H7 (cell line): Measurements from ENCODE around the gene SUPT7L. TPM values are rescaled to one million over a fixed set of nuclear protein-coding genes. Genes with fewer than 3 reads are reported as not detected.
"Not testable (repeated sequence)": the region's sequence is repeated elsewhere in the genome, so short reads cannot be mapped to it uniquely, and the experiment has no call there.

Experiments
- DNase-seq: peaks from one replicate; pipeline ENCODE4 v3.0.0; 2012
- H3K27me3 ChIP-seq: 2 replicates; pipeline ENCODE4 v1.6.0; 2011; ENCODE audit warnings: mild to moderate bottlenecking, low read length; ENCODE audit not compliant: control insufficient read depth, insufficient read depth
- H3K36me3 ChIP-seq: replicated peaks from 2 replicates; pipeline ENCODE4 v1.5.1; 2011; ENCODE audit warnings: low read length; ENCODE audit not compliant: control insufficient read depth, insufficient read depth
- H3K4me3 ChIP-seq: 2 replicates; pipeline ENCODE4 v1.5.1; 2011; ENCODE audit warnings: low read depth, mild to moderate bottlenecking, control low read depth, low read length, moderate library complexity; ENCODE audit not compliant: insufficient read depth
- total RNA-seq: library from RNA; depleted of rRNA; stranded (reverse); fragments of >200 nt; shearing (Covaris generic); gene quantifications from 2 replicates; pipeline ENCODE4 v1.2.3, GENCODE V29; 2014

The SUPT7L gene
- total RNA-seq, 1 experiment from 2014 or later = 26.6 TPM

GRCh38 chr2:27636766-27637165 is 26.6 kb downstream of the SUPT7L start:
- no peaks in the 10 kb centered on the region for H3K27me3 ChIP-seq
- H3K36me3 ChIP-seq = peaks cover 31% of the 10 kb centered on the region
- no peak for DNase-seq
- no peak overlapping the region for H3K4me3 ChIP-seq

GRCh38 chr2:27634291-27634690 is 29.1 kb downstream of the SUPT7L start:
- Histone ChIP-seq H3K36me3 (peaks cover 27% of the 10 kb centered on the region), H3K4me3 (no peak overlapping the region), H3K27me3 (no peaks in the 10 kb centered on the region)
- no peak for DNase-seq

- H3K36me3 ChIP-seq = peaks cover 14% of the 10 kb centered on the region
- not testable (repeated sequence) for H3K4me3 ChIP-seq
Measured at GRCh38 chr2:27630257-27630656, 33.2 kb downstream of the SUPT7L start.

GRCh38 chr2:27628767-27629709 is 34.4 kb downstream of the SUPT7L start, which contains the start of the genes CCDC121 and GPN1:
TSS of gene CCDC121 (minus strand) at chr2:27629012. CDS start at chr2:27627799, 1,213 bp downstream.
TSS of gene GPN1 (plus strand) at chr2:27629050. CDS start at chr2:27629059, 9 bp downstream.
- peak; percentile 87 for DNase-seq
- H3K4me3 ChIP-seq = peak within 1 kb of the TSS; percentile 77
- H3K27me3 ChIP-seq = no peaks in the 10 kb centered on the region
- H3K36me3 ChIP-seq = peaks cover 9% of the 10 kb centered on the region

More at GRCh38 chr2:27630257-27630656, 33.2 kb downstream of the SUPT7L start:
- DNase-seq, H3K27me3 ChIP-seq: not testable (repeated sequence)

- H3K36me3 ChIP-seq = peaks cover 9% of the 10 kb centered on the region
- peak; percentile 11 for DNase-seq
- peak overlapping the region; percentile 77 for H3K4me3 ChIP-seq
- no peaks in the 10 kb centered on the region for H3K27me3 ChIP-seq
Measured at GRCh38 chr2:27627963-27628766, 35.2 kb downstream of the SUPT7L start.

- not testable (repeated sequence) for DNase-seq, H3K27me3 ChIP-seq, H3K36me3 ChIP-seq, H3K4me3 ChIP-seq
Measured at GRCh38 chr2:27626921-27627320, 36.5 kb downstream of the SUPT7L start.

GRCh38 chr2:27626323-27626722 is 37.1 kb downstream of the SUPT7L start:
- not testable (repeated sequence) for DNase-seq, H3K4me3 ChIP-seq, H3K27me3 ChIP-seq, H3K36me3 ChIP-seq

GRCh38 chr2:27624943-27625342 is 38.5 kb downstream of the SUPT7L start:
- Histone ChIP-seq H3K4me3 (no peak overlapping the region), H3K36me3 (no peaks in the 10 kb centered on the region; the same call in 1 of the 2 replicates), H3K27me3 (no peaks in the 10 kb centered on the region)
- DNase-seq = no peak

- Histone ChIP-seq H3K4me3 (no peak overlapping the region), H3K27me3 (no peaks in the 10 kb centered on the region), H3K36me3 (no peaks in the 10 kb centered on the region; the same call in 1 of the 2 replicates)
- DNase-seq = peak; percentile 25
Measured at GRCh38 chr2:27622921-27623384, 40.5 kb downstream of the SUPT7L start.

- no peaks in the 10 kb centered on the region for H3K27me3 ChIP-seq
- DNase-seq = peak; percentile 22
- no peak overlapping the region for H3K4me3 ChIP-seq
- H3K36me3 ChIP-seq = peaks cover 3% of the 10 kb centered on the region
Measured at GRCh38 chr2:27621524-27621923, 41.9 kb downstream of the SUPT7L start.

GRCh38 chr2:27615316-27615715 is 48.1 kb downstream of the SUPT7L start:
- Histone ChIP-seq H3K4me3 (no peak overlapping the region), H3K27me3 (no peaks in the 10 kb centered on the region), H3K36me3 (peaks cover 5% of the 10 kb centered on the region)
- no peak for DNase-seq

- no peak for DNase-seq
- H3K36me3 ChIP-seq = peaks cover 5% of the 10 kb centered on the region
Measured at GRCh38 chr2:27613985-27614384, 49.4 kb downstream of the SUPT7L start.

GRCh38 chr2:27606611-27607010 is 56.8 kb downstream of the SUPT7L start:
- H3K4me3 ChIP-seq = no peak overlapping the region
- DNase-seq = no peak
- peaks cover 13% of the 10 kb centered on the region for H3K36me3 ChIP-seq
- H3K27me3 ChIP-seq = no peaks in the 10 kb centered on the region

More at GRCh38 chr2:27613985-27614384, 49.4 kb downstream of the SUPT7L start:
- Histone ChIP-seq H3K4me3 (no peak overlapping the region), H3K27me3 (no peaks in the 10 kb centered on the region)
